Spleen (tissue), 11 donors: Measurements from ENCODE around the gene SLC8A3. TPM values are rescaled to one million over a fixed set of nuclear protein-coding genes. Genes with fewer than 3 reads are reported as not detected.

Source experiments
- DNase-seq: peaks from one replicate; pipeline ENCODE4 v3.0.0-alpha.2; 2020
- H3K27ac ChIP-seq, 8 donors: fragments of 200-600 bp; sonication (generic) in 7 of 8; 1 replicate in 4 of 8; 2 replicates in 4 of 8; pipeline versions ENCODE4 v1.5.0 to v1.8.0; 2016 to 2021; ENCODE audit warnings: inconsistent platforms in 4 of 8, mild to moderate bottlenecking in 4 of 8, moderate library complexity in 1 of 8
- H3K27me3 ChIP-seq, 7 donors: fragments of 200-600 bp; sonication (generic) in 6 of 7; replicated peaks in 1 of 7; 1 replicate in 4 of 7; 2 replicates in 3 of 7; pipeline versions ENCODE4 v1.5.0 to v1.8.0; 2016 to 2021; ENCODE audit warnings: inconsistent platforms in 3 of 7, mild to moderate bottlenecking in 1 of 7
- H3K36me3 ChIP-seq, 6 donors: fragments of 200-600 bp; sonication (generic) in 5 of 6; 1 replicate in 4 of 6; 2 replicates in 2 of 6; pipeline versions ENCODE4 v1.5.0 to v1.8.0; 2016 to 2021; ENCODE audit warnings: inconsistent platforms in 2 of 6
- H3K4me1 ChIP-seq, 6 donors: fragments of 200-600 bp; sonication (generic) in 5 of 6; 1 replicate in 3 of 6; 2 replicates in 3 of 6; pipeline versions ENCODE4 v1.5.0 to v1.8.0; 2016 to 2021; ENCODE audit warnings: inconsistent platforms in 3 of 6
- H3K4me3 ChIP-seq, 8 donors: fragments of 200-600 bp; sonication (generic) in 7 of 8; 1 replicate in 4 of 8; 2 replicates in 4 of 8; pipeline versions ENCODE4 v1.5.0 to v1.8.0; 2016 to 2021; ENCODE audit warnings: inconsistent platforms in 4 of 8, mild to moderate bottlenecking in 4 of 8, moderate library complexity in 2 of 8
- H3K9me3 ChIP-seq, 8 donors: fragments of 200-600 bp; sonication (generic) in 7 of 8; 1 replicate in 4 of 8; 2 replicates in 4 of 8; pipeline versions ENCODE4 v1.5.0 to v1.8.0; 2016 to 2021; ENCODE audit warnings: inconsistent platforms in 4 of 8
- POLR2A ChIP-seq, 3 donors: fragments of 450-650 bp; IDR thresholded peaks; one replicate each; pipeline ENCODE4 v1.5.1; 2017; ENCODE audit warnings: antibody characterized with exemption in 3 of 3, mild to moderate bottlenecking in 1 of 3
- POLR2AphosphoS5 ChIP-seq, 3 donors: sonication (generic); formaldehyde crosslinking; IDR thresholded peaks; one replicate each; pipeline ENCODE4 v1.5.1; 2017; ENCODE audit warnings: antibody characterized with exemption in 3 of 3
- WGBS, 5 donors: extraction: QIAGEN DNeasy Blood & Tissue Kit in 3 of 5; methylation state at CpG; one replicate each; pipeline versions ENCODE4 v1.1.5 to v1.1.7; 2013 to 2018; 5-methylcytosine and 5-hydroxymethylcytosine counted together
- intact Hi-C: fragments of 100-400 bp; cut with DNase I; formaldehyde crosslinking; loops from one replicate; pipeline ENCODE4 v1.15.0; 2023; ENCODE audit warnings: low total_unique reads
- polyA plus RNA-seq, 3 donors: library from polyadenylated mRNA; stranded (reverse); fragments of 200-250 nt; gene quantifications; one replicate each; pipeline ENCODE4 v1.2.1, GENCODE V29; 2013
- total RNA-seq, 7 donors: library from RNA; depleted of rRNA in 3 of 7; stranded (reverse); fragments of >200 nt in 3 of 7; fragmentation: NEBNext Ultra II Directional in 4 of 7; extraction: Animal tissue kit (Norgen Biotek cat#: 25700) in 4 of 7; gene quantifications; one replicate each; pipeline versions ENCODE4 v1.1.0 to v1.2.1, GENCODE V29; 2016 to 2021
- TF ChIP-seq, protein P1 (sequence below), 11 experiments: fragments of 200-600 bp in 7 of 11; fragments of 450-650 bp in 4 of 11; sonication (generic) in 4 of 11; IDR thresholded peaks in 8 of 11; conservative IDR thresholded peaks in 3 of 11; 1 replicate in 7 of 11; 2 replicates in 4 of 11; pipeline versions ENCODE4 v1.4.0 to v1.8.0; 2016 to 2021; ENCODE audit warnings: antibody characterized with exemption in 11 of 11, inconsistent platforms in 4 of 11, mild to moderate bottlenecking in 1 of 11
- donor health status: healthy with polysubstance abuse.
- donor health status: DM: no; HTN: no; CAD: no; lungs with moderate emphysema.
- donor health status: DM: no; HTN: no; CAD: no.
- donor health status: Bipolar disorder and iron deficiency.
- donor health status: healthy.
- donor health status: DM: no; HTN: no; CAD: no.
- donor health status: DM: yes; HTN: yes; CAD: no.

The SLC8A3 gene
- total and polyA plus RNA-seq, 10 donors = 0.19 to 0.52 (median 0.33) TPM; not detected in 3

DNA sequence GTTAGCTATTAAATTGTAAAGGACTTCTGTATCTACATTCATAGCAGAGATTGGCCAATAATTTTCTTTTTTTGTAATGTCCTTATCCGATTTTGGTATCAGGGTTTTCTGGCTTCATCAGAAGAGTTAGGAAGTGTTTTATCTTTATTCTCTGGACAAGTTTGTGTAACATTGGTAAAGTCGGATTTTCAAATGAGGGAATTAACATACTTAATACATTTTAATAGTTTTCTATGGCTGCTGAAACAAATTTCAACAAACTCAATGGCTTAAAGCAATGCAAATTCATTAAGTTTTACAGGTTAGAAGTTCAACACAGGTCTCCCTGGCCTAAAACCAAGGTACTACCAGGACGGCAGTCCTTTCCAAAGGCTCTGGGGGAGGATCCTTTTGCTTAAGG is 13.2 kb upstream of the SLC8A3 start:
- Histone ChIP-seq H3K4me3 (no peak overlapping the region), H3K4me1 (no peaks in the 10 kb centered on the region), H3K36me3 (no peaks in the 10 kb centered on the region), H3K9me3 (no peaks in the 10 kb centered on the region), H3K27me3 (peaks cover 0 to 54% (median 4%) of the 10 kb centered on the region in 7 donors), H3K27ac (no peak overlapping the region)
- no peak for DNase-seq
- 80 to 91% (median 85%) methylated on average over 3 of the region's 3 CpGs for WGBS, 5 donors
- no peak for TF ChIP-seq POLR2AphosphoS5 (IDR thresholded peaks at IDR 0.05)
- TF ChIP-seq, protein P1, sequence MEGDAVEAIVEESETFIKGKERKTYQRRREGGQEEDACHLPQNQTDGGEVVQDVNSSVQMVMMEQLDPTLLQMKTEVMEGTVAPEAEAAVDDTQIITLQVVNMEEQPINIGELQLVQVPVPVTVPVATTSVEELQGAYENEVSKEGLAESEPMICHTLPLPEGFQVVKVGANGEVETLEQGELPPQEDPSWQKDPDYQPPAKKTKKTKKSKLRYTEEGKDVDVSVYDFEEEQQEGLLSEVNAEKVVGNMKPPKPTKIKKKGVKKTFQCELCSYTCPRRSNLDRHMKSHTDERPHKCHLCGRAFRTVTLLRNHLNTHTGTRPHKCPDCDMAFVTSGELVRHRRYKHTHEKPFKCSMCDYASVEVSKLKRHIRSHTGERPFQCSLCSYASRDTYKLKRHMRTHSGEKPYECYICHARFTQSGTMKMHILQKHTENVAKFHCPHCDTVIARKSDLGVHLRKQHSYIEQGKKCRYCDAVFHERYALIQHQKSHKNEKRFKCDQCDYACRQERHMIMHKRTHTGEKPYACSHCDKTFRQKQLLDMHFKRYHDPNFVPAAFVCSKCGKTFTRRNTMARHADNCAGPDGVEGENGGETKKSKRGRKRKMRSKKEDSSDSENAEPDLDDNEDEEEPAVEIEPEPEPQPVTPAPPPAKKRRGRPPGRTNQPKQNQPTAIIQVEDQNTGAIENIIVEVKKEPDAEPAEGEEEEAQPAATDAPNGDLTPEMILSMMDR (IDR thresholded peaks at IDR 0.05 in 8 of 11, conservative IDR thresholded peaks at IDR 0.05 in 3 of 11) = no peak
- no peak for TF ChIP-seq POLR2A (IDR thresholded peaks at IDR 0.05)
- intact Hi-C loops = no loop called here

DNA sequence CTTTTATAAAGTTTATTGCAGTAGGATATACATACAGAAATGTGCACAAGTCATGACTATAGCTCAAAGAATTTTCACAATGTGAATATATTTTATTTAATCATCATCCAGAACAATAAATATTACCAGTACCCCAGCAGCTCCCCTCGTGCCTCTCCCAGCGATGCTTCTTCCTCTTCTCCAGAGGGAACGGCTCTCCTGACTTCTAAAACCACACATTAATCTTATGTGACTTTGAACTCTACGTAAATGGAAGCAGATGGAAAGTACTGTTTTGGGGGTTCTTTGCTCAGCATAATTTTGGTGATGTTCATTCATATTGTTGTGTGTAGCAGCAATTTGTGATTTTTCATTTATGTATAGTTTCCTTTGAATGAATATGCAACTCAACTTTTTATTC is 4.6 kb upstream of the SLC8A3 start:
- H3K4me1 ChIP-seq = peaks cover 3 to 17% (median 15%) of the 10 kb centered on the region in 6 donors
- no peak overlapping the region for H3K27ac ChIP-seq
- peaks cover 0 to 59% (median 28%) of the 10 kb centered on the region in 7 donors for H3K27me3 ChIP-seq
- no peak for DNase-seq
- TF ChIP-seq POLR2A (IDR thresholded peaks at IDR 0.05) (no peak), POLR2AphosphoS5 (IDR thresholded peaks at IDR 0.05) (no peak)
- TF ChIP-seq, protein P1 (IDR thresholded peaks at IDR 0.05 in 8 of 11, conservative IDR thresholded peaks at IDR 0.05 in 3 of 11) = no peak
- peaks cover 0 to 11% (median 3%) of the 10 kb centered on the region in 8 donors for H3K9me3 ChIP-seq
- H3K36me3 ChIP-seq = no peaks in the 10 kb centered on the region
- intact Hi-C loops = no loop called here
- WGBS, 5 donors = 19 to 25% (median 20%) methylated on average over 4 of the region's 4 CpGs
- H3K4me3 ChIP-seq = no peak overlapping the region

DNA sequence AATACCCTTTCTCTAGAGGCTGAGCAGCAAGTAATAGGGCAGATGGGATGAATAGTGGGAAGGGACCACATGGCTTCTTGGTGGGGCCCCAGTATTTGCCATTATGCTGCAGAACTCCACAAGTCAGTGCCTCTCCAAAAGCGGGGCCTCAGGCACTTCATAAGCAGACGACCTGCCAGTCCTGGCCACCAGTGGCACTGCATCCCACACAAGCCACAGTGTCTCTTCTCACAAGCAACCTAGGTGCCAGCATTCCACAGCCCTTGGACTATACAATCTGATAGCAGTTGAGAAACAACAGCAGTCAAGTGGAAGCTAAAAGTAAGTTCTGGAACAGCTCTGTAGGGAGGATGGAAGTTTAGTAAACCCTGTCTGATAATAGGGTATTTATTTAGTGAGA is 4.2 kb upstream of the SLC8A3 start:
- 39 to 66% (median 56%) methylated on average over 2 of the region's 2 CpGs for WGBS, 5 donors
- TF ChIP-seq, protein P1 (IDR thresholded peaks at IDR 0.05 in 8 of 11, conservative IDR thresholded peaks at IDR 0.05 in 3 of 11) = no peak
- TF ChIP-seq POLR2AphosphoS5 (IDR thresholded peaks at IDR 0.05) (no peak), POLR2A (IDR thresholded peaks at IDR 0.05) (no peak)
- intact Hi-C loops = no loop called here
- H3K4me3 ChIP-seq = no peak overlapping the region
- peaks cover 0 to 11% (median 3%) of the 10 kb centered on the region in 8 donors for H3K9me3 ChIP-seq
- peaks cover 0 to 64% (median 33%) of the 10 kb centered on the region in 7 donors for H3K27me3 ChIP-seq
- H3K36me3 ChIP-seq = no peaks in the 10 kb centered on the region
- DNase-seq = no peak
- peaks cover 3 to 22% (median 20%) of the 10 kb centered on the region in 6 donors for H3K4me1 ChIP-seq
- no peak overlapping the region for H3K27ac ChIP-seq

DNA sequence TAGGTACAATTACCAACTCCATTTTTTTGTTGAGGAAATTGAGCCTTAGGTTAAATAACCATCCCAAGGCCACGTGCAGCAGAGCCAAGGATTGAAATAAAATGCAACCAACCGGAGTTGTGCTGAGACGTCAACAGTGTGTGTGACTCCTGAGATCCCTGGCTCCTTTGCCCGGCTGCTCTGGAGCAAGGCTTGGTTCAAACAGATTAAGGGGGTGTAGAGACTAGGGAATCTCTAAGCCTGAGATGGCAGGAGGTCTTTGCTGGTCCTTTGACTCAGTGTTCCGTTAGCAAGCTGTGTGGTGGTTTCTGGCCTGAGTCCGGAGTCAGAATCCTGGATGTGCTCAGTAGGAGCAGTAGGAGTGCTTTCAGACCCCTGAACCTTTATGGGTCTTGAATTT is 1.4 kb upstream of the SLC8A3 start:
- 77 to 88% (median 83%) methylated on average over 5 to 6 of the region's 6 CpGs for WGBS, 5 donors
- Histone ChIP-seq H3K4me3 (no peak overlapping the region), H3K4me1 (peaks cover 3 to 37% (median 34%) of the 10 kb centered on the region in 6 donors), H3K27me3 (peaks cover 0 to 83% (median 33%) of the 10 kb centered on the region in 7 donors), H3K36me3 (no peaks in the 10 kb centered on the region), H3K9me3 (peaks cover 0 to 8% (median under 1%) of the 10 kb centered on the region in 8 donors), H3K27ac (no peak overlapping the region)
- TF ChIP-seq POLR2AphosphoS5 (IDR thresholded peaks at IDR 0.05) = no peak
- TF ChIP-seq POLR2A (IDR thresholded peaks at IDR 0.05) = no peak
- TF ChIP-seq, protein P1 (IDR thresholded peaks at IDR 0.05 in 8 of 11, conservative IDR thresholded peaks at IDR 0.05 in 3 of 11) = no peak
- intact Hi-C loops = no loop called here
- DNase-seq = no peak
